Activated T-helper 2 cell treated with anti-CD3 and anti-CD28 coated beads, Interferon-gamma antibody, Interleukin-2, Interleukin-4, amounts not matched to agents 10 μg/mL and 5 μg/mL and 100 μg/mL, durations not matched to agents 14 hours and 24 hours and 36 hours (primary cell): ENCODE data around the gene RFNG. TPM values are rescaled to one million over a fixed set of nuclear protein-coding genes. Genes with fewer than 3 reads are reported as not detected.

ENCODE experiments used
- DNase-seq: peaks from one replicate; pipeline ENCODE4 v3.0.0; 2021; ENCODE audit warnings: low spot score
- H3K27ac Mint-ChIP-seq: one replicate; pipeline ENCODE4 v1.8.0; 2021; ENCODE audit warnings: mixed read lengths
- H3K27me3 Mint-ChIP-seq: one replicate; pipeline ENCODE4 v1.8.0; 2021; ENCODE audit warnings: low read depth, mixed read lengths
- H3K36me3 Mint-ChIP-seq: one replicate; pipeline ENCODE4 v1.8.0; 2021; ENCODE audit warnings: low read depth, mixed read lengths
- H3K4me1 Mint-ChIP-seq: one replicate; pipeline ENCODE4 v1.8.0; 2021; ENCODE audit warnings: low read depth, mixed read lengths
- H3K4me3 Mint-ChIP-seq: one replicate; pipeline ENCODE4 v1.8.0; 2021; ENCODE audit warnings: low read depth, mild to moderate bottlenecking, moderate library complexity, mixed read lengths
- H3K9me3 Mint-ChIP-seq: one replicate; pipeline ENCODE4 v1.8.0; 2021; ENCODE audit warnings: mixed read lengths
- intact Hi-C: fragments of 100-400 bp; cut with micrococcal nuclease; formaldehyde crosslinking; loops from one replicate; pipeline ENCODE4 v1.15.1; 2023
- total RNA-seq: library from RNA; stranded (reverse); gene quantifications from 2 replicates; pipeline ENCODE4 v1.2.3, GENCODE V29; 2022

RFNG gene
- total RNA-seq, 1 donor from 2014 or later = 21.8 TPM

- H3K36me3 Mint-ChIP-seq = peaks cover 4% of the 10 kb centered on the region
- no peaks in the 10 kb centered on the region for H3K9me3 Mint-ChIP-seq
- H3K27ac Mint-ChIP-seq = no peak overlapping the region
- H3K4me3 Mint-ChIP-seq = no peak overlapping the region
- DNase-seq = no peak
- no peaks in the 10 kb centered on the region for H3K27me3 Mint-ChIP-seq
- H3K4me1 Mint-ChIP-seq = peaks cover 17% of the 10 kb centered on the region
- intact Hi-C loops = loop anchor here (10.0 kb wide), 1 partner anchor 209 kb away; no protein-coding TSS in a partner anchor
Measured at GRCh38 chr17:82025401-82026107, 26.1 kb downstream of the RFNG start.

- Mint-ChIP-seq H3K9me3 (no peaks in the 10 kb centered on the region), H3K4me3 (no peak overlapping the region), H3K27me3 (no peaks in the 10 kb centered on the region), H3K27ac (no peak overlapping the region), H3K36me3 (peaks cover 4% of the 10 kb centered on the region), H3K4me1 (peaks cover 17% of the 10 kb centered on the region)
- DNase-seq = no peak
- intact Hi-C loops = loop anchor here (5.0 to 10.0 kb wide), 2 partner anchors 98 to 210 kb away; partner anchors contain the start of gene MAFG
Measured at GRCh38 chr17:82024859-82025258, 26.8 kb downstream of the RFNG start.

GRCh38 chr17:82023447-82024241 lies 28.0 kb downstream of the RFNG start:
- no peak for DNase-seq
- Mint-ChIP-seq H3K9me3 (no peaks in the 10 kb centered on the region), H3K27ac (no peak overlapping the region)

GRCh38 chr17:82022981-82023446 lies 28.6 kb downstream of the RFNG start, which contains the start of gene LRRC45:
TSS of gene LRRC45 (plus strand) at chr17:82023305. CDS start at chr17:82023644, 339 bp downstream.
- peak; percentile 100 for DNase-seq
- peak within 1 kb of the TSS; percentile 22 for H3K27ac Mint-ChIP-seq

More at GRCh38 chr17:82023447-82024241, 28.0 kb downstream of the RFNG start:
- intact Hi-C loops = loop anchor here (1.0 to 10.0 kb wide), 4 partner anchors 14 to 211 kb away; partner anchors contain the start of genes DCXR, MAFG and P4HB
- Mint-ChIP-seq H3K27me3 (no peaks in the 10 kb centered on the region), H3K36me3 (peaks cover 3% of the 10 kb centered on the region), H3K4me3 (peak overlapping the region; percentile 84), H3K4me1 (peaks cover 15% of the 10 kb centered on the region)

GRCh38 chr17:82022310-82022980 lies 29.2 kb downstream of the RFNG start, which contains the start of gene CENPX:
TSS of gene CENPX (minus strand) at chr17:82022878. CDS start at chr17:82022861, 17 bp downstream.
- intact Hi-C loops = loop anchor here (2.0 to 10.0 kb wide), 3 partner anchors 95 to 212 kb away; partner anchors contain the start of genes MAFG and P4HB
- Mint-ChIP-seq H3K27me3 (no peaks in the 10 kb centered on the region), H3K4me1 (peaks cover 15% of the 10 kb centered on the region), H3K36me3 (peaks cover 7% of the 10 kb centered on the region), H3K9me3 (no peaks in the 10 kb centered on the region), H3K27ac (peak within 1 kb of the TSS; percentile 69), H3K4me3 (peak within 1 kb of the TSS; percentile 84)
- DNase-seq = no peak

More at GRCh38 chr17:82022981-82023446, 28.6 kb downstream of the RFNG start, which contains the start of gene LRRC45:
- Mint-ChIP-seq H3K27me3 (no peaks in the 10 kb centered on the region), H3K36me3 (peaks cover 7% of the 10 kb centered on the region), H3K4me3 (peak within 1 kb of the TSS; percentile 84), H3K4me1 (peaks cover 15% of the 10 kb centered on the region), H3K9me3 (no peaks in the 10 kb centered on the region)
- intact Hi-C loops = loop anchor here (1.0 to 10.0 kb wide), 4 partner anchors 14 to 212 kb away; partner anchors contain the start of genes DCXR, MAFG and P4HB

- intact Hi-C loops = loop anchor here (2.0 to 10.0 kb wide), 3 partner anchors 95 to 213 kb away; partner anchors contain the start of genes MAFG and P4HB
- no peak for DNase-seq
- H3K36me3 Mint-ChIP-seq = peaks cover 7% of the 10 kb centered on the region
- H3K27me3 Mint-ChIP-seq = no peaks in the 10 kb centered on the region
- no peaks in the 10 kb centered on the region for H3K9me3 Mint-ChIP-seq
- H3K4me3 Mint-ChIP-seq = peak overlapping the region; percentile 84
- peaks cover 15% of the 10 kb centered on the region for H3K4me1 Mint-ChIP-seq
- H3K27ac Mint-ChIP-seq = peak overlapping the region; percentile 69
Measured at GRCh38 chr17:82021900-82022309, 29.7 kb downstream of the RFNG start.

- no peak for DNase-seq
- peaks cover 7% of the 10 kb centered on the region for H3K36me3 Mint-ChIP-seq
- no peaks in the 10 kb centered on the region for H3K27me3 Mint-ChIP-seq
- intact Hi-C loops = loop anchor here (5.0 to 10.0 kb wide), 2 partner anchors 94 to 213 kb away; partner anchors contain the start of gene MAFG
- peaks cover 15% of the 10 kb centered on the region for H3K4me1 Mint-ChIP-seq
- H3K4me3 Mint-ChIP-seq = peak overlapping the region; percentile 84
- peak overlapping the region; percentile 69 for H3K27ac Mint-ChIP-seq
- H3K9me3 Mint-ChIP-seq = no peaks in the 10 kb centered on the region
Measured at GRCh38 chr17:82021107-82021899, 30.3 kb downstream of the RFNG start.

GRCh38 chr17:82020572-82021106 lies 31.0 kb downstream of the RFNG start:
- H3K9me3 Mint-ChIP-seq = no peaks in the 10 kb centered on the region
- peaks cover 13% of the 10 kb centered on the region for H3K4me1 Mint-ChIP-seq
- H3K27me3 Mint-ChIP-seq = no peaks in the 10 kb centered on the region
- H3K4me3 Mint-ChIP-seq = peak overlapping the region; percentile 84
- no peak for DNase-seq
- peaks cover 7% of the 10 kb centered on the region for H3K36me3 Mint-ChIP-seq
- H3K27ac Mint-ChIP-seq = no peak overlapping the region
- intact Hi-C loops = loop anchor here (1.0 to 10.0 kb wide), 3 partner anchors 62 to 214 kb away; partner anchors contain the start of gene MAFG

- H3K27ac Mint-ChIP-seq = no peak overlapping the region
- no peaks in the 10 kb centered on the region for H3K9me3 Mint-ChIP-seq
- peaks cover 13% of the 10 kb centered on the region for H3K4me1 Mint-ChIP-seq
- H3K36me3 Mint-ChIP-seq = peaks cover 7% of the 10 kb centered on the region
- no peaks in the 10 kb centered on the region for H3K27me3 Mint-ChIP-seq
- H3K4me3 Mint-ChIP-seq = peak overlapping the region; percentile 55
- intact Hi-C loops = loop anchor here (1.0 to 10.0 kb wide), 3 partner anchors 62 to 215 kb away; partner anchors contain the start of gene MAFG
- DNase-seq = peak; percentile 64
Measured at GRCh38 chr17:82019690-82020571, 31.7 kb downstream of the RFNG start.

GRCh38 chr17:82018989-82019689 lies 32.5 kb downstream of the RFNG start:
- Mint-ChIP-seq H3K27me3 (no peaks in the 10 kb centered on the region), H3K27ac (no peak overlapping the region), H3K9me3 (no peaks in the 10 kb centered on the region), H3K4me3 (no peak overlapping the region), H3K4me1 (peaks cover 12% of the 10 kb centered on the region), H3K36me3 (peaks cover 7% of the 10 kb centered on the region)
- no peak for DNase-seq
- intact Hi-C loops = no loop called here
